Naive thymus-derived CD4-positive, alpha-beta T cell (primary cell): Measurements from ENCODE around the gene TNFSF8. TPM values are rescaled to one million over a fixed set of nuclear protein-coding genes. Genes with fewer than 3 reads are reported as not detected.
A peak's percentile ranks its signal among the peaks of the same experiment; 100 is the strongest.

Experiments used
- ATAC-seq: fragments of 150-1000 bp; cut with Tn5 transposase; 2 replicates; pipeline ENCODE4 v1.10.0; 2021; ENCODE audit warnings: mild to moderate bottlenecking, moderate library complexity
- CTCF ChIA-PET: fragments of 350-600 bp; sonication (Branson Sonifier 250); formaldehyde crosslinking; loops from one replicate; lab custom pipeline; 2021; ENCODE audit warnings: antibody characterized with exemption; lab: Charles Lee
- POLR2A ChIA-PET: fragments of 350-600 bp; sonication (Branson Sonifier 250); formaldehyde crosslinking; loops from one replicate; lab custom pipeline; 2021; ENCODE audit warnings: antibody characterized with exemption, inconsistent platforms; lab: Charles Lee
- DNase-seq, 9 donors: peaks; one replicate each; pipeline versions ENCODE4 v3.0.0 to v3.0.0-alpha.2; 2020 to 2022; ENCODE audit warnings: mixed read lengths in 1 of 9
- H3K27ac ChIP-seq: one replicate; pipeline ENCODE4 v1.7.0; 2013; ENCODE audit warnings: mild to moderate bottlenecking, low read depth, low read length, moderate library complexity
- H3K27me3 ChIP-seq, 2 donors: one replicate each; pipeline ENCODE4 v1.7.0; 2013; ENCODE audit warnings: low read length in 2 of 2, mild to moderate bottlenecking in 2 of 2, moderate library complexity in 2 of 2; ENCODE audit not compliant: control insufficient read depth in 2 of 2, insufficient read depth in 2 of 2
- H3K36me3 ChIP-seq, 3 experiments: 1 replicate in 2 of 3; 2 replicates in 1 of 3; pipeline ENCODE4 v1.7.0; 2013; ENCODE audit warnings: low read length in 3 of 3, mild to moderate bottlenecking in 3 of 3, moderate library complexity in 1 of 3; ENCODE audit not compliant: insufficient read depth in 3 of 3, control insufficient read depth in 2 of 3
- H3K4me1 ChIP-seq, 2 donors: one replicate each; pipeline ENCODE4 v1.7.0; 2013; ENCODE audit warnings: low read length in 2 of 2, mild to moderate bottlenecking in 2 of 2, moderate library complexity in 1 of 2; ENCODE audit not compliant: control insufficient read depth in 2 of 2, insufficient read depth in 2 of 2
- H3K4me3 ChIP-seq: 2 replicates; pipeline ENCODE4 v1.7.0; 2013; ENCODE audit warnings: mild to moderate bottlenecking, low read length
- H3K9me3 ChIP-seq, 3 experiments: 1 replicate in 2 of 3; 2 replicates in 1 of 3; pipeline ENCODE4 v1.7.0; 2013; ENCODE audit warnings: low read length in 3 of 3; ENCODE audit not compliant: control insufficient read depth in 2 of 3
- H3K27ac Mint-ChIP-seq, 9 donors: one replicate each; pipeline ENCODE4 v1.8.0; 2020 to 2022; ENCODE audit warnings: mixed read lengths in 9 of 9, mild to moderate bottlenecking in 8 of 9, moderate library complexity in 5 of 9, inconsistent platforms in 2 of 9
- H3K27me3 Mint-ChIP-seq, 5 donors: one replicate each; pipeline ENCODE4 v1.8.0; 2021 to 2022; ENCODE audit warnings: mixed read lengths in 5 of 5, mild to moderate bottlenecking in 1 of 5
- H3K36me3 Mint-ChIP-seq, 5 donors: one replicate each; pipeline ENCODE4 v1.8.0; 2020 to 2022; ENCODE audit warnings: mixed read lengths in 5 of 5, mild to moderate bottlenecking in 3 of 5, inconsistent platforms in 1 of 5
- H3K4me1 Mint-ChIP-seq, 7 donors: one replicate each; pipeline ENCODE4 v1.8.0; 2020 to 2022; ENCODE audit warnings: mixed read lengths in 7 of 7, mild to moderate bottlenecking in 3 of 7, inconsistent platforms in 1 of 7
- H3K4me3 Mint-ChIP-seq, 10 donors: one replicate each; pipeline ENCODE4 v1.8.0; 2020 to 2022; ENCODE audit warnings: mild to moderate bottlenecking in 10 of 10, mixed read lengths in 10 of 10, moderate library complexity in 6 of 10, inconsistent platforms in 2 of 10
- H3K9me3 Mint-ChIP-seq, 11 donors: one replicate each; pipeline ENCODE4 v1.8.0; 2020 to 2022; ENCODE audit warnings: mixed read lengths in 11 of 11, mild to moderate bottlenecking in 4 of 11, inconsistent platforms in 1 of 11, moderate library complexity in 1 of 11
- intact Hi-C, 2 donors: fragments of 100-400 bp; cut with micrococcal nuclease; formaldehyde crosslinking; loops; one replicate each; pipeline ENCODE4 v1.15.1; 2023
- polyA plus RNA-seq, 2 donors: library from polyadenylated mRNA; unstranded; fragments of 300-500 nt; fragmentation: Illumina TruSeq; gene quantifications; one replicate each; pipeline ENCODE4 v1.2.3, GENCODE V29; 2021
- total RNA-seq, 6 experiments: library from RNA in 5 of 6; stranded (reverse) in 5 of 6; gene quantifications; 1 replicate in 5 of 6; 2 replicates in 1 of 6; pipeline ENCODE4 v1.2.3 and lab custom pipeline; 2021 to 2026

The TNFSF8 gene
- total and polyA plus RNA-seq, 7 experiments from 2014 or later = 19.3 to 129 (median 35.4) TPM

DNA sequence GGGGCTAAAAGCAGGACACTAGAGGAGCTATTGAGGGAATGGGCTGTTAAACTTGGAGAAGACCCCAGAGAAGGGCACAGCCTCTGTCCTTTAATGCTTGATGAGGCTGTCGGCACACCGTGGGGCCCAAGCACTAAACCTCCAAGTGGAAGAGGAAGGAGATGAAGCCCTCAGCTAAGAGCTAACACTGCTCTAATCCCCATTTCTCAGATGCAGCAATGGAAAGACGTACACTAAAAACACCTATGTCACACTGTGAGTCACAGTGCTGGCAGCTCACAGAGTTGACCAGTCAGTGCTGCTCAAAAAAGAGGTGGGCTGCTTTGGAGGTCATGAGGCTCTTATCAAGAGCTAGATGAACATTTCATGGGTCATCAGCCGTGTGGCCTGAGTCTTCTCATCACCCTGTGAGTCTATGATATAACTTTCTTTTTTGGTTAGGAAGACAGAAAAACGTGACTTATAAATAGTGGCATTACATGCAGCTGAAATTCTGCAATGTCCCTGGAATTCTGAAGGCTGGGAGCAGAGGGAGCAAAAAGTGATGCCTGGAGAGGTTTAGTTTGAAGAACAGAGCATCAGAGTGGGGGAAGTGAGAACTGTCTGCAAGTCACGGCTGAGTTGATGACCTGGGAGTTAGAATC is 21.5 kb downstream of the TNFSF8 start:
- ATAC-seq (peak; percentile 28), DNase-seq (no peak)
- Histone ChIP-seq H3K4me3 (peak overlapping the region; percentile 10), H3K27me3 (no peaks in the 10 kb centered on the region), H3K4me1 (peaks cover 43 to 59% of the 10 kb centered on the region in 2 donors), H3K9me3 (no peaks in the 10 kb centered on the region), H3K27ac (peak overlapping the region; percentile 54), H3K36me3 (peaks cover under 1 to 21% (median 8%) of the 10 kb centered on the region in 3 experiments)
- H3K4me1 Mint-ChIP-seq = peaks cover 39 to 85% (median 74%) of the 10 kb centered on the region in 7 donors
- ChIA-PET POLR2A (interaction anchor here (0.6 to 5.1 kb wide), 7 partner anchors 8 to 518 kb away, joined by 3 to 25 read pairs (median 4); no protein-coding TSS in a partner anchor), CTCF (interaction anchor here (0.7 to 8.0 kb wide), 11 partner anchors 9 to 228 kb away, joined by 3 to 151 read pairs (median 7); partner anchors contain the start of gene TNFSF8)
- no peaks in the 10 kb centered on the region for H3K27me3 Mint-ChIP-seq
- H3K36me3 Mint-ChIP-seq = peaks cover 7 to 86% (median 25%) of the 10 kb centered on the region in 5 donors
- H3K27ac Mint-ChIP-seq = peak overlapping the region; percentile 59 to 96 (median 87)
- H3K9me3 Mint-ChIP-seq = peaks cover 0 to 2% (median 0%) of the 10 kb centered on the region in 11 donors
- intact Hi-C loops = loop anchor here (1.0 to 10.0 kb wide), 12 partner anchors 11 to 613 kb away; partner anchors contain the start of genes AKNA (in 1 of the 2), ATP6V1G1 (in 1 of the 2), TEX48 (in 1 of the 2) and TNFSF8 (in 1 of the 2)
- H3K4me3 Mint-ChIP-seq = peak overlapping the region; percentile 55 to 81 (median 68)

DNA sequence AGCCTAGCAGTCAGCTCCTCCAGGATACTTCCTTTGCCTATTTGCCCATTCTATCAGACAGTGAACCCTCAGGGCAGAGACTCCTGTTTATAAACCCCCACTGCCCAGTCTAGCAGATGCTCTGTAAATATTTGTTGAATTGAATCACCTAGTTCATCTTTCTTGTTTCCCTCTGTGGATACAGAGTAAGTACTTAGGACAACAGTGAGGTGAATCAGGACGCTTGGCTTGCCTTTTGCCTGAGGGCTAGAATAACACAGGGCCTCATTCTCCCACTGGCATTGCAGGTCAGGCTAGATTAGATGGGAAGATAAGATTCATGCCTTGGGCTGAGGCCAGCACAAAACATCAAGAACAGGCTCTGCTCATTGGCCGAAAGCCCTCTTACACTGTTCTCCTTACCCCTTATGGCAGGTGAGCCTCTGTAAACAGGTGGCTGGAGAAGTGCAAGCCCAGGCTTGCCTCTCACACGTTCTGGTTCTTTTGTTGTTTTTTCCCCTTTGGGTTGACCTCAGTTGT is 22.2 kb downstream of the TNFSF8 start:
- ChIA-PET POLR2A (interaction anchor here (0.6 to 5.1 kb wide), 3 partner anchors 9 to 38 kb away, joined by 3 to 25 read pairs (median 4); no protein-coding TSS in a partner anchor), CTCF (interaction anchor here (0.7 to 8.0 kb wide), 8 partner anchors 9 to 502 kb away, joined by 3 to 151 read pairs (median 18); no protein-coding TSS in a partner anchor)
- intact Hi-C loops = loop anchor here (1.0 to 10.0 kb wide), 11 partner anchors 10 to 614 kb away; partner anchors contain the start of genes AKNA (in 1 of the 2), ATP6V1G1 (in 1 of the 2), TEX48 (in 1 of the 2) and TNFSF8 (in 1 of the 2)
- peaks cover 0 to 2% (median 0%) of the 10 kb centered on the region in 11 donors for H3K9me3 Mint-ChIP-seq
- H3K4me1 ChIP-seq = peaks cover 48 to 67% of the 10 kb centered on the region in 2 donors
- H3K9me3 ChIP-seq = no peaks in the 10 kb centered on the region
- peaks cover 8 to 29% (median 16%) of the 10 kb centered on the region in 3 experiments for H3K36me3 ChIP-seq
- peak overlapping the region; percentile 59 to 96 (median 87) for H3K27ac Mint-ChIP-seq
- DNase-seq (no peak), ATAC-seq (no peak)
- peak overlapping the region; percentile 10 for H3K4me3 ChIP-seq
- H3K27ac ChIP-seq = peak overlapping the region; percentile 54
- H3K4me3 Mint-ChIP-seq = peak overlapping the region; percentile 55 to 81 (median 68)
- H3K27me3 ChIP-seq = no peaks in the 10 kb centered on the region
- peaks cover 13 to 87% (median 28%) of the 10 kb centered on the region in 5 donors for H3K36me3 Mint-ChIP-seq
- H3K27me3 Mint-ChIP-seq = no peaks in the 10 kb centered on the region
- peaks cover 42 to 81% (median 66%) of the 10 kb centered on the region in 7 donors for H3K4me1 Mint-ChIP-seq

DNA sequence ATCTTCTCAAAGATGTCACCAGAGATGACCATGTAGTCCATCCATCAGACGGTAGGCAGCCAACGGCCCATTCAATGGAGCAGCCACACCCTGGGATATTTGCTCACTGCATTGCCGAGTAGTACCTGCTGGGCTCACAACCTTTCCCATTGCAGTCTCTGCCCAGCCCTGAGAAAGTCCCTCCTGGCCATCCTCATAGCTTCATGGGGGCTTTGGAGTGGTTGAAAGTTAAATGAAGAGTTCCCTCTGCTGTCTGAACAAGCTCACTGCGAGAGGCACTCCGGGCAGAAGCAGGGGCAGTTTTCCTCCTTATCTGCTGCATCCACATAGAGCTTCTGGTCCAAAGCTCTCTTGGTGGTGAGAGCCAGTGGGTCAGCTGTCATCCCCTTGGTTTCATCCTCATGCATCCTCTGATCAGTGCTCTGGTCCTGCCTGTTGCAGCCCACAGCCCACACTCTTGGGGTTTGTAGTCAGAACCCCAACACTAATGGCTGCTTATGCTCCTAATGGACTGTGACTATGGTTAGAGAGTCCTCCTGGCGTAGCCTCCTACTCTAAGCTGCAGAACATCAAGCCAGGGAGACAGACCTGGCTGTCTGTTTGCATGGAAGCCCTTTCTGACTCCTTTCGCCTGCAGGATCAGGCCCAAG is 23.3 kb downstream of the TNFSF8 start:
- Mint-ChIP-seq H3K27me3 (no peaks in the 10 kb centered on the region), H3K36me3 (peaks cover 16 to 88% (median 38%) of the 10 kb centered on the region in 5 donors), H3K9me3 (peaks cover 0 to 5% (median 0%) of the 10 kb centered on the region in 11 donors), H3K4me3 (peak overlapping the region in 5 of 10 donors; percentile 6 to 79 (median 74)), H3K27ac (peak overlapping the region in 8 of 9 donors; percentile 20 to 96 (median 53)), H3K4me1 (peaks cover 50 to 79% (median 58%) of the 10 kb centered on the region in 7 donors)
- Histone ChIP-seq H3K27me3 (no peaks in the 10 kb centered on the region), H3K4me3 (no peak overlapping the region), H3K9me3 (no peaks in the 10 kb centered on the region), H3K36me3 (peaks cover 11 to 40% (median 16%) of the 10 kb centered on the region in 3 experiments), H3K4me1 (peaks cover 60 to 78% of the 10 kb centered on the region in 2 donors), H3K27ac (no peak overlapping the region)
- ChIA-PET POLR2A (interaction anchor here (0.9 to 5.1 kb wide), 3 partner anchors 9 to 167 kb away, joined by 3 to 25 read pairs (median 7); no protein-coding TSS in a partner anchor), CTCF (interaction anchor here (0.7 to 8.0 kb wide), 16 partner anchors 8 to 501 kb away, joined by 3 to 151 read pairs (median 4); partner anchors contain the start of gene TNFSF15)
- intact Hi-C loops = loop anchor here (1.0 to 10.0 kb wide), 9 partner anchors 9 to 615 kb away; partner anchors contain the start of genes AKNA (in 1 of the 2), ATP6V1G1 (in 1 of the 2) and WHRN (in 1 of the 2)
- ATAC-seq = peak; percentile 39
- DNase-seq = peak in 2 of 9 donors; percentile 31 to 41

DNA sequence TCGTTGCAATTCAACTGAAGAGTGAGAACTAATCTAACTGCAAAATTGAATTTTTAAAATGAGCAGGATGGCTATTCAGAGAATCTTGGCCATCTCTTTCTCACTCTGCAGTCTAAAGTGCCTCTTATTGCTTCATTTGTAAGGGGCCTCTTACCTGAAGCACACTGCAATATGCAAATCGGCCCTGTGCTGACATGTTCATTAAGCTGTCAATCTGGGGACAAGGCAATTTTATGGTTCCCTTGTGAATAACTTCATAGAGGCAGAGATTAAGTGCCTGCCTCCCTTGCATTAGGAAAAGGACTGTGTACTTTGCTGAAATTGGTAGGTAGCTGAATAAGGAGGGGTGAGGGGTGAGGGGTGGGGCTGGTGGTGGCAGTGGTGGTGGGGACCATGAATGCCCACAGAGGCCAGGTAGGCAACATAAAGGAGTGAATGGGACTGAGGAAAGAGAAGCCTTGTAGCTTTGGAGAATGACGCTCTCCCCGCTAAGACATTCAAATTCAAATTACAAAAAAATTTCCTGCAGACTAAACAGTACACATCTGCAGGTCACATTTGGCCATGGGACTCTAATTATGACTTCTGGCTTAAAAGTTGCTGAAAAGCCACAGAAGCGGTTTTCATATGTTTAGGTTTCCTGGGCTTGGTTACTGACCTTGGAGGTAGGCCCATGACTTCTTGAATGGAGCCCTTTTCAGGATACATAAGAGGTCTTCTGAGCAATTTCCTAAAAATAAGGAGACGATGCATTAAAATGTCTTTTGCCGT is 25.0 kb downstream of the TNFSF8 start:
- Histone ChIP-seq H3K4me1 (peaks cover 71 to 92% of the 10 kb centered on the region in 2 donors), H3K27ac (no peak overlapping the region), H3K4me3 (no peak overlapping the region), H3K27me3 (no peaks in the 10 kb centered on the region), H3K9me3 (no peaks in the 10 kb centered on the region), H3K36me3 (peaks cover 11 to 43% (median 16%) of the 10 kb centered on the region in 3 experiments)
- Mint-ChIP-seq H3K4me3 (peak overlapping the region in 1 of 10 donors; percentile 58), H3K27ac (peak overlapping the region in 2 of 9 donors; percentile 19 to 60), H3K27me3 (no peaks in the 10 kb centered on the region), H3K9me3 (peaks cover 0 to 16% (median 0%) of the 10 kb centered on the region in 11 donors), H3K36me3 (peaks cover 21 to 81% (median 55%) of the 10 kb centered on the region in 5 donors), H3K4me1 (peaks cover 38 to 71% (median 50%) of the 10 kb centered on the region in 7 donors)
- DNase-seq = no peak
- POLR2A ChIA-PET = interaction anchor here (2.3 kb wide), 1 partner anchor 24 kb away, joined by 7 read pairs; no protein-coding TSS in a partner anchor
- ATAC-seq = no peak
- CTCF ChIA-PET = interaction anchor here (0.6 to 8.0 kb wide), 4 partner anchors 24 to 225 kb away, joined by 4 to 151 read pairs (median 34); no protein-coding TSS in a partner anchor
- intact Hi-C loops = loop anchor here (5.0 to 10.0 kb wide), 5 partner anchors 321 to 617 kb away; partner anchors contain the start of genes AKNA (in 1 of the 2), ATP6V1G1 (in 1 of the 2) and WHRN (in 1 of the 2)

DNA sequence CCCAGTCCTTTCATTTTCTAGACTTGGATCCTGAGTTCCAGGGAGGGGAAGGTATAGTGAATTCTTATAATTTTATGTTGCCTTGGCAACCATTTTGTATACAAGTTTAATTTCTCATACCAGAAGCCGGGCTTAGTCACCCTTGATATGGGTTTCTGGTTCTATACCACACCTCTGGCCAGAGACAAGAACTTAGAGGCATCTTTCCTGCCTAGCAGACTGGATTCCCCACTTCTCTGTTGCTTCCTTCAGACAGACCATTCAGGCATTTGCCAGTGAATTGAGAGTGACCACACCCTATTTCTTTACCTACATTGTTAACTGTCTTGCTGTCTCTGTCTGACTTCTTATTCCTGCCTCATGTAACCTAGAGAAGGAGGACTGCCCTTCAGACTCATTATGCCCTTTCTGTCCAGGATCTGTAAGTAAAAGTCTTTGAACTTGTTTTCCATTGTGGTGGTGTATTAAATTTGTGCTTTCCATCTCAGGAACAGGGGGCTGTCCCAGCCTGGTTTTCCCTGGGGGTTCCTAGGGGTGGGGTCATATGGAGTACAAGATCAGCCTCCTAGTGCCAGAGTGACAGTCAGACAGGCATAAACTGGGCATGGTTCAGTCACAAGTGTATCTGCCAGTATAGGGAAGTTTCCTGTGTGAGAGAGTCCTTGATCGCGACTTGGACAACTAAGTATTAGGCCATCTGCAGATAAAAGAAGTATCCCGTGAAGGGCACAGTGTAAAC is 27.4 kb downstream of the TNFSF8 start:
- intact Hi-C loops = loop anchor here in 1 of 2 donors (10.0 kb wide), 2 partner anchors 318 to 398 kb away; partner anchors contain the start of genes ATP6V1G1 and WHRN
- H3K4me3 Mint-ChIP-seq = peak overlapping the region in 8 of 10 donors; percentile 5 to 89 (median 32)
- peak; percentile 56 for ATAC-seq
- POLR2A ChIA-PET = no interaction called here
- peak in 1 of 9 donors; percentile 16 for DNase-seq
- CTCF ChIA-PET = no interaction called here
- peaks cover 0 to 16% (median 0%) of the 10 kb centered on the region in 11 donors for H3K9me3 Mint-ChIP-seq
- no peak overlapping the region for H3K27ac ChIP-seq
- H3K36me3 ChIP-seq = peaks cover 11 to 43% (median 16%) of the 10 kb centered on the region in 3 experiments
- peaks cover 21 to 61% (median 53%) of the 10 kb centered on the region in 5 donors for H3K36me3 Mint-ChIP-seq
- H3K27me3 ChIP-seq = no peaks in the 10 kb centered on the region
- H3K4me3 ChIP-seq = peak overlapping the region; percentile 0
- peaks cover 69 to 90% of the 10 kb centered on the region in 2 donors for H3K4me1 ChIP-seq
- peaks cover 14 to 48% (median 26%) of the 10 kb centered on the region in 7 donors for H3K4me1 Mint-ChIP-seq
- no peaks in the 10 kb centered on the region for H3K27me3 Mint-ChIP-seq
- H3K9me3 ChIP-seq = no peaks in the 10 kb centered on the region
- peak overlapping the region; percentile 29 to 96 (median 72) for H3K27ac Mint-ChIP-seq
